Middle frontal gyrus (tissue), 1 donor: ENCODE measurements around the gene MAPK8IP1.
A peak's percentile ranks its signal among the peaks of the same experiment; 100 is the strongest.

Source experiments
- DNase-seq: peaks from one replicate; pipeline ENCODE4 v3.0.0-alpha.2; 2015; ENCODE audit warnings: low spot score; ENCODE audit errors: extremely low spot score

Gene MAPK8IP1

GRCh38 chr11:45859661-45860140 lies 25.8 kb upstream of the MAPK8IP1 start:
- DNase-seq: peak; percentile 77

DNA sequence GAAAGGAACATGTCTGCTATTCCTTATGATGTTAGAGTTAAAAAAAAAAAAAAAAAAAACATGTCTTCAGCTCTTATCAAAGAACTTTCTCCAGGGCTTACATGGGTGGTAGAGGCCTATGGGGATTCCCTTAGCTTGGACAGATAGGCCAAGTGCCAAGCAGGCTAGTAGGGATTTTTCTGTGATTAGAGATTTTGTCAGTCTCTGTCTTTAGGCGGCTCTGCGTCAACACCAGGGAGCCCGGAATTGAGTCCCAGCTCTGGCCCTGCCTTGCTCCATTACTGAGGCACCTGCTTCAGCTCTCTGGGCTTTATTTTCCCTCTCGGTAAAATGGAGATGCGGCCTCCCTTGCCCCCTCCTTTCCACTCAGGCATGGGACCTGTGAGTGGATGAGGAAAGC lies 25.1 kb upstream of the MAPK8IP1 start:
- no peak for DNase-seq

DNA sequence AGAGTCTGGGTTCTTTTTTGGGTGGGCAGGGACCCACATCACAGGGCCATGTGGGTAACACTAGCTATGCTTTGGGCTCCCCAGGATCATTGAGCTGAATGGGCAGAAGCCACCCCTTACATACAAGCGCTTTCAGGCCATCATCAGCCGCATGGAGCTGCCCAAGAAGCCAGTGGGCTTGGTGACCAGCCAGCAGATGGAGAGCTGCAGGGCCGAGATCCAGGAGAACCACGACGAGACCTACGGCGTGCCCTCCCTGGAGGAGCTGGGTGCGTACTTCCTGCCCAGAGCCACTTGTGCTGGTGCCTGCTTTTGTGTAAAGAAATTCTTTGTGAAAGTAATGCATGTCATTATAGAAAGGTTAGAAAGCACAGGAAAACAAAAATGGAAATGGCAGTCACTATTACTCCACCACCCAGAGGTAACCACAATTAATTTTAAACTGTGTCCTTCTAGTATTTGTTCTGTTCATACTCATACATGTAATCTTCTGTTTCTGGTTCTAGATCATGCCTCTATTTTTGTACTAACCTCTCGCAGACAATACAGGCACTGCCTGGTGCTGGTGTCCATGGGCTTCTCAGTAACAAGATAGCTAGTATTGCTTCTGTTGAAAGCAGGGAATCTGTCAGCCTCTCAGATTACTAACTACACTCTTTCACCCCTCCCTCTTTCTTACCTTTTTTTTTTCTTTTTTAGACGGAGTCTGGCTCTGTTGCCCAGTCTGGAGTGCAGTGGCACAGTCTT lies 24.5 kb upstream of the MAPK8IP1 start:
- DNase-seq: no peak

- no peak for DNase-seq
Measured at GRCh38 chr11:45864041-45864440, 21.4 kb upstream of the MAPK8IP1 start.

DNA sequence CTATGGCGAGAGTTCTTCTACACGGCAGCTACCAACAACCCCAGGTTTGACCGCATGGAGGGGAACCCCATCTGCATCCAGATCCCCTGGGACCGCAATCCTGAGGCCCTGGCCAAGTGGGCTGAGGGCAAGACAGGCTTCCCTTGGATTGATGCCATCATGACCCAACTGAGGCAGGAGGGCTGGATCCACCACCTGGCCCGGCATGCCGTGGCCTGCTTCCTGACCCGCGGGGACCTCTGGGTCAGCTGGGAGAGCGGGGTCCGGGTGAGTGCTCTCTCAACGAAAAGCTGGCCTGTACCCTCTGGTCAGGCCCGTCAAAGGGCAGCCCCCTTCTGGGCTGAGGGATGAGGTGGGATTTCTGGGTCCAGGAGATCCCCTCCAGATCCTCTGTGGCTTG lies 15.9 kb upstream of the MAPK8IP1 start:
- no peak for DNase-seq

DNA sequence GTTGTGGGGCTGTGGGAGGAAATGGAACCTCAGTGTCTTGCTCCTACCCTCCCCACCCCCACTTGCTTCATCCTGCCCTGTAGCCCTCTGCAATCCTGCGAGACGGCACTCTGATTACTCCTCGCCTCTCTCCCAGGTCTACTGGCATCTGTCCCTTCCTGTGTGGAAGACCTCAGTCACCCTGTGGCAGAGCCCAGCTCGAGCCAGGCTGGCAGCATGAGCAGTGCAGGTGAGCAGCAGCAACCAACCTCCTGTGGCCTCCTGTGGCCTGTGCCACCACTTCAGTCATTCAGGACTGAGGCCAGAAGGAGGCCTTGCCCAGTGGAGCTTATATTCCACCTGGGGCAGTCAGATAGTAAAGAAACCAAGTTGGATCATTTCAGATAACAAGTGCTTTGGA lies 14.7 kb upstream of the MAPK8IP1 start:
- no peak for DNase-seq

DNA sequence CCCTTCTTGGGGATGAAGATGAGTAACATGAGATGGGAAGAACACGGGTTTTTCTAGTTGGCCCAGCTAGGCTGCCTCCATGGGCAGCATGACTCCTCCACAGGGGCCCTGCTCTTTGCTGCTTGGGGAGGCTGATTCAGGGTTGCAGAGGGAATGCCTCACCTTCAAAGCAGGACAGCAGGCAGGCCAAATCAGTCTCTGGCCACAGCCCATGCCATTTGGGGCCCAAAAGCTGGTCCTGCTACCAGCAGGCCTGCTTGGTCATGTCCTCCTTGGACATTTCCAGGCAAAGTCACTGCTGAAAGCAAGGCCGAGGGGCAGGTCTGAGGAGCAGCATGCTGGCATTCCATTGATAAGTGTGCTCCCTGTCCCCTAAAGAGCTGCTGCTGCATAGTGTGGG lies 13.8 kb upstream of the MAPK8IP1 start:
- DNase-seq: no peak

GRCh38 chr11:45872651-45873356 lies 12.6 kb upstream of the MAPK8IP1 start:
- peak; percentile 40 for DNase-seq

DNA sequence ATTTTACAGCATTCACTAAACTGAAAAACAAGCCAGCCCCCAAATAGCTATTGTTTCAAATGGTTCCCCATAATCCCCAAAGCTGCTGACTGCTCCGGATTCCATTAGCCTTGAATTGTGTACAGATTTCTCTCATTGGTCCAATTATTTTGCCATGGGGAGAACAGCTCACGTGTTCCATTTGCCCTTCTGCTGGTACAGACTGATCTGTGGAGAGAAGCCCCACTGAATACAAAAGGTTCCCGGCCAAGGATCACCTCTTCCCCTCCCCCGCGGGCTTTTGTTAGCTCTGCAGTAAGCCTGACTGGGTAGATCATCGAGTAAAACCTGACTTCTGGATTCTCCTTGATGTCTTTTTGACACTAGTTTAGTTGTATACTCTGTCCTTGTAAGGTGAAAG lies 9.1 kb upstream of the MAPK8IP1 start:
- DNase-seq: no peak

- no peak for DNase-seq
Measured at GRCh38 chr11:45877221-45877620, 8.2 kb upstream of the MAPK8IP1 start.

- DNase-seq: no peak
Measured at GRCh38 chr11:45877845-45878244, 7.6 kb upstream of the MAPK8IP1 start.

DNA sequence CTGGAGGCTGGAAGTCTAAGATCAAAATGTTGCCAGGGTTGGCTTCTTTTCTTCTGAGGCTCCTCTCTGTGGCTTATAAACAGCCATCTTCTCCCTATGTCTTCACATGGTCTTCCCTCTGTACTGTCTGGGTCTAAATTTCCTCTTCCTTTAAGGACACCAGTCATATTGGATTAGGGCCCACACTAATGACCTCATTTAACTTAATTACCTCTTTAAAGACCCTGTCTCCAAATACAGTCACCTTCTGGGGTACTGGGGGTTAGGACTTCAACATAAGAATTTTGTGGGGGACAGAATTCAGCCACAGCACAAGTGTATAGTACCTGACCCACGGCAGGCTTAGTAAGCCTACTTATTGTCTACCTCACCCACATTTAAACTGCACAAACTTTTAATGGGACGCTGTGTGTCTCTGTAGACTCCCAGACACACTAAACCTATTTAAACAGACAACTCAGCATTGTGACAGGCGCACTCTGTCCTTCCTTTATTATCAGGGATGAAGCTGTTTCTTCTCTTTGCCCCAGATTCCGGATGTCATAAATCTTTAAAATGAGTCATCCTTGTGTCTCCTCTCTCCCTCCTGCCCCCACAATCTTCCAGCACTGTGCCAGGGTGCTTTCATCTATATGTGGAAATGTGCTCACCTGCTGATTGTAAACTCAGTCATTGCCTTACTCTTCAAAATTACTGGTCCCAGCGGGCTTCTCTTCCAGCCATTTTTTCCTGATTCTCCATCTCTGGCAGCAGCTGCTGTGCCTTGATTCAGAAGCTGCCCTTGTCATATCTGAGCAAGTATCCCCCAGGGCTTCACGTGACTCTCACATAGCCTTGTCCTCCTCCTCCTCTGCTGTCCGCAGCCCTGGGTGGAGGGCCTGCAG lies 5.4 kb upstream of the MAPK8IP1 start:
- DNase-seq: no peak

DNA sequence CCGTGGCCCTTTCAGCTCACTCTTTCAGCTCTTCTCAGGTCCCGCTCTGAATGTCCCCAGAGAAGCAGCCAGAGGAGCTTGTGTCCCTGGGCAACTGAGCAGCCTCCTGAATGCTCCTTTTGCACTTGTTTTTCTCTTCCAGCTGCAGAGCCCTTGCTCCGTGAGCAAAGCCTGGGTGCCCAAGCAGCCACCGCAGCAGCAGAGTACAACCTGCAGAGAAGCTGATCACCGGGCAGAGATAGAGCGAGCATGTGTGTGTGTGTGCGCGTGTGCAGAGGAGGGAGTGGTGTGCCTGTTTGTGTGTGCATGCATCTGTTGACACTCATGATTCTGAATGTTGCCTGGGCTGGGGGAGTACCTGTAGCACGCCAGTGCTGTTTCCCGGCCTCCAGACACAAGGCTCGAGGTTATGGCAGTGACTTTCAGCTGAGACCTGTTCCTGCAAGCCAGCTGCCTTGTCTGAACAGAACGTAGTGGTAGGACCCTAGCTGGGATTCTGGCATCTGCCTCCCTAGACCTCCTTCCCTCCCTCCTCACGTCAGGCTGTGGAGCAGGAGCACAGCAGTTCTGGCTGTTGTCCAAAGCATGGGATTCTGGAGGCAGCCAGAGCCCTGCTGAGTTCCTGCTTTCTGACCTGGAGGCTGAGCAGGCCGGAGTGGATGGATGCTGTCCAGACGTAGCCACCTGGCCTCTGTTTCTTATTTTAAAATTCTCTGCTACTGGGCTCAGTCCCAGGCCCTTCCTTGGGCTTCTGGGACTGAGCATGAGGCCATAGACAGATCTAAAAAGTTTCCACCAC lies 4.5 kb upstream of the MAPK8IP1 start:
- no peak for DNase-seq

DNA sequence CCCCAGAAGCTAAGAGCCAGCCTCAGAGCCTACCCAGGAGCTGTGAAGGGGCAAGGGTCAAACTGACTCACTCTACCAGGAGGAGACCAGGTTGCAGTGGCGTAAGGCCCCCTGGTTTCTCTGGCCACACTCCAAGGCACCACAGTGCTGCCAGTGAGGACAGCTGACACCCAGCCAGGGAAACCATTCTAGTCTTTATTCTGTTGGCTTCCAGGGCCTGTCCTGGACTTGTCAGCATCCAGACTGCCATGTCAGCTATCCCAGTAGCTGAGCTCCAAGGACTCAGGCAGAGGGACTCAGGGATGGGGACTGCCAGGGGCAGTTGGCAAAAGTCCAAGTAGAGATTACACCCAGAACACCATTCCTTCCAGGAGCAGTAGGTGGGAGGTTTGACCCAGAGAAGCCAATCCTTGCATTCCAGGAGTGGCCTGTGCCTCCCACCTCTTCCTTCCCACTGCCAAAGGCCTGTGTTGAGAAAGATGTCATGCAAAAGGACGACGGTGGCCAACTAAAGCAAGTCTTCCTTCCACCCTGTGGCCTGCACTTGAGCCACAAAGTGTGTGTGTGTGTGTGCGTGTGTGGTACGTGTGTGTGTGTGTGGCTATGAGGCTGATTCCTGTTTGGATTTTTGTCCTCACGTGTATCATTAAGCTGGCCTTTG lies 3.6 kb upstream of the MAPK8IP1 start:
- DNase-seq: no peak

DNA sequence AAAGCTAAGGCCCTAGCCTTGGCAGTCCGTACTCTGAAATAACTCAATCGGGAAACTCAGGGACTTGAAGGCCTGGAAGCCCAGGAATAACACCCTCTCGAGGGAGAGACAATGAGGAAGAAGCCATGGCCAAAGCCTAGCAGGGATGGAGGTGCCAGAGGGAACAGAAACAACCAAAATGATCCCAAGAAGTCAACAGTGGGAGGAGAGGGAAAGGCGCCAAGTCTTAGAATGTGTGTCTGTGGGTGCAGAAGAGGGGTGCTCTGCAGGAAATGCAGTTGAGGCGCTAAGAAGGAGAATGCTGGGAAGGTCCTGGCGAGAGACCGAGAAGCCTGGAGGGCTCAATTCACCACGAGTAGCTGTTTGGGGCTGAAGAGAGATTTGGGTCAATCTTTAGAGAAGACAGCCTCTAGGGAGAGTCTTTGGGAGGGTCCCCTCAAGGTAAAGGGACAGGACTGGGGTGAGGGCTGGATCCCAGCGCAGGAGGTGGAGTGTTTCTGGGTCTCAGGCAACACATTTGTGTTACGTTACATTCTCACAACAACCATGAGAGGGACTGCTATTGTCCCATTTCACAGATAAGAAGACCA lies 760 bp upstream of the MAPK8IP1 start:
- DNase-seq: no peak

- DNase-seq: no peak
Measured at GRCh38 chr11:45885921-45886721, 670 bp downstream of the MAPK8IP1 start.

- DNase-seq: no peak
Measured at GRCh38 chr11:45886816-45887520, 1.5 kb downstream of the MAPK8IP1 start.

DNA sequence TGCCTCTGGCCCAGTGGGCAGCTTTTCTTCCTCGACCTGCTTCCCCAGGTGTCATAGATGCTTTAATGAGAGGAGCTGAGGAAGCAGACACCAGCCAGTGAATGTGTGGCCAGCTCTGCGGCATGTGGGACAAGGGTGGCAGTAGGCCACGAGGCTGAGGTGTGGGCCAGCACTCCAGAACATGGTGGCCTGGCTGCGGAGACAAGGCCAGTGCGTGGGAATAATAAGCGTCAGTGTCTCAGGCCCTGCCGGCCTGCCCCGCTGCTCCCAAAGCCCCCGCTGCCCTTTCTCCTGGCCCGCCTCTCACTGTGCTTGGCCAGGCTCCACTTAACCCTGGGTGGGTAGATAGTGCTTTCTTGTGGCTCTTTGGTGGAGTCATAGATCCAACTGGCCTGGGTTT lies 2.1 kb downstream of the MAPK8IP1 start:
- DNase-seq: no peak

- DNase-seq: no peak
Measured at GRCh38 chr11:45889555-45889954, 4.1 kb downstream of the MAPK8IP1 start.
